GM23338 (cell line): Measurements from ENCODE around the gene IMPA2. TPM values are rescaled to one million over a fixed set of nuclear protein-coding genes. Genes with fewer than 3 reads are reported as not detected.

Source experiments
- ATAC-seq: fragments of 200-7000 bp; cut with Tn5 transposase; 3 replicates; pipeline ENCODE4 v1.9.1; 2020
- DNase-seq: peaks from one replicate; pipeline ENCODE4 v3.0.0-alpha.2; 2015; ENCODE audit warnings: low spot score
- H2AFZ ChIP-seq: fragments of 200-600 bp; sonication (generic); 2 replicates; pipeline ENCODE4 v1.8.0; 2016; ENCODE audit warnings: antibody characterized with exemption, mild to moderate bottlenecking, moderate library complexity
- H3F3A ChIP-seq: fragments of 200-600 bp; sonication (generic); replicated peaks from 2 replicates; pipeline ENCODE4 v1.8.0; 2017; ENCODE audit warnings: antibody characterized with exemption, mixed run types, low read depth
- H3K27ac ChIP-seq: fragments of 200-600 bp; sonication (generic); 2 replicates; pipeline ENCODE4 v1.6.1; 2016; ENCODE audit warnings: low read depth
- H3K27me3 ChIP-seq: fragments of 200-600 bp; sonication (generic); 2 replicates; pipeline ENCODE4 v1.8.0; 2016; ENCODE audit warnings: mild to moderate bottlenecking, mixed run types, moderate library complexity; ENCODE audit not compliant: insufficient read depth
- H3K36me3 ChIP-seq: fragments of 200-600 bp; sonication (generic); 2 replicates; pipeline ENCODE4 v1.8.0; 2016; ENCODE audit warnings: mild to moderate bottlenecking; ENCODE audit not compliant: insufficient read depth
- H3K4me1 ChIP-seq: fragments of 200-600 bp; sonication (generic); 2 replicates; pipeline ENCODE4 v1.8.0; 2016; ENCODE audit warnings: mild to moderate bottlenecking, moderate library complexity; ENCODE audit not compliant: insufficient read depth
- H3K4me2 ChIP-seq: fragments of 200-600 bp; sonication (generic); 2 replicates; pipeline ENCODE4 v1.7.1; 2017; ENCODE audit warnings: mixed run types
- H3K4me3 ChIP-seq: fragments of 200-600 bp; sonication (generic); 2 replicates; pipeline ENCODE4 v1.6.1; 2016; ENCODE audit warnings: mixed run types
- H3K79me2 ChIP-seq: fragments of 200-600 bp; sonication (generic); replicated peaks from 2 replicates; pipeline ENCODE4 v1.8.0; 2017; ENCODE audit warnings: mild to moderate bottlenecking; ENCODE audit not compliant: insufficient read depth
- H3K9me2 ChIP-seq: fragments of 200-600 bp; sonication (generic); 2 replicates; pipeline ENCODE4 v1.8.0; 2017; ENCODE audit not compliant: insufficient read depth
- H4K20me1 ChIP-seq: fragments of 200-600 bp; sonication (generic); replicated peaks from 2 replicates; pipeline ENCODE4 v1.8.0; 2017; ENCODE audit warnings: mild to moderate bottlenecking; ENCODE audit not compliant: insufficient read depth
- H3K27ac Mint-ChIP-seq: 2 replicates; pipeline ENCODE4 v1.8.0; 2020; ENCODE audit warnings: inconsistent platforms, mild to moderate bottlenecking, moderate library complexity, mixed read lengths
- H3K27me3 Mint-ChIP-seq: 3 replicates; pipeline ENCODE4 v1.8.0; 2022; ENCODE audit warnings: low read depth, mild to moderate bottlenecking, moderate library complexity, mixed read lengths, inconsistent platforms; ENCODE audit not compliant: insufficient read depth, poor library complexity
- H3K36me3 Mint-ChIP-seq: 3 replicates; pipeline ENCODE4 v1.8.0; 2021; ENCODE audit warnings: low read depth, mild to moderate bottlenecking, inconsistent platforms, moderate library complexity, mixed read lengths
- H3K4me1 Mint-ChIP-seq: 3 replicates; pipeline ENCODE4 v1.8.0; 2020; ENCODE audit warnings: mild to moderate bottlenecking, inconsistent platforms, mixed read lengths
- H3K4me3 Mint-ChIP-seq: 3 replicates; pipeline ENCODE4 v1.8.0; 2021; ENCODE audit warnings: moderate library complexity, mild to moderate bottlenecking, inconsistent platforms, mixed read lengths
- H3K9me3 Mint-ChIP-seq: 3 replicates; pipeline ENCODE4 v1.8.0; 2020; ENCODE audit warnings: moderate library complexity, mild to moderate bottlenecking, inconsistent platforms, mixed read lengths
- CREB1 ChIP-seq: fragments of 250-450 bp; sonication (Bioruptor Pico); IDR thresholded peaks from 2 replicates; pipeline ENCODE4 v1.5.0; 2020; ENCODE audit warnings: low read depth, mild to moderate bottlenecking, moderate library complexity
- CTCF ChIP-seq, 2 experiments: fragments of 200-600 bp in 1 of 2; sonication (generic) in 1 of 2; conservative IDR thresholded peaks; 2 replicates each; pipeline versions ENCODE4 v1.5.1 to v1.6.1; 2016 to 2017; ENCODE audit warnings: antibody characterized with exemption in 2 of 2, low read depth in 2 of 2, mild to moderate bottlenecking in 2 of 2, moderate library complexity in 1 of 2
- ETS1 ChIP-seq: IDR thresholded peaks from 2 replicates; pipeline ENCODE4 v1.6.1; 2016; ENCODE audit warnings: antibody characterized with exemption
- EZH2 ChIP-seq: fragments of 200-600 bp; sonication (generic); IDR thresholded peaks from one replicate; pipeline ENCODE4 v1.8.0; 2017; ENCODE audit warnings: antibody characterized with exemption, mild to moderate bottlenecking, low read depth; ENCODE audit not compliant: unreplicated experiment
- EZH2phosphoT487 ChIP-seq: fragments of 200-600 bp; sonication (generic); IDR thresholded peaks from one replicate; pipeline ENCODE4 v1.8.1; 2018; ENCODE audit warnings: antibody characterized with exemption; ENCODE audit not compliant: unreplicated experiment
- JUNB ChIP-seq: IDR thresholded peaks from one replicate; pipeline ENCODE4 v1.6.1; 2016; ENCODE audit warnings: antibody characterized with exemption; ENCODE audit not compliant: unreplicated experiment
- NANOG ChIP-seq: IDR thresholded peaks from 2 replicates; pipeline ENCODE4 v1.6.1; 2016; ENCODE audit warnings: antibody characterized with exemption, borderline replicate concordance
- POLR2AphosphoS5 ChIP-seq: IDR thresholded peaks from 2 replicates; pipeline ENCODE4 v1.6.1; 2016; ENCODE audit warnings: antibody characterized with exemption, low read depth
- REST ChIP-seq: IDR thresholded peaks from one replicate; pipeline ENCODE4 v1.6.1; 2018; ENCODE audit warnings: antibody characterized with exemption; ENCODE audit not compliant: unreplicated experiment
- STAT1 ChIP-seq: IDR thresholded peaks from one replicate; pipeline ENCODE4 v1.6.1; 2016; ENCODE audit warnings: antibody characterized with exemption; ENCODE audit not compliant: unreplicated experiment
- ZNF114 ChIP-seq: fragments of 250-450 bp; sonication (Bioruptor Pico); IDR thresholded peaks from 2 replicates; pipeline ENCODE4 v1.5.0; 2020; ENCODE audit warnings: mild to moderate bottlenecking, moderate library complexity
- ZNF331 ChIP-seq: fragments of 250-450 bp; sonication (Bioruptor Pico); IDR thresholded peaks from 2 replicates; pipeline ENCODE4 v1.5.0; 2020; ENCODE audit warnings: low read depth, mild to moderate bottlenecking, moderate library complexity
- ZNF462 ChIP-seq: fragments of 250-450 bp; sonication (Bioruptor Pico); IDR thresholded peaks from 2 replicates; pipeline ENCODE4 v1.5.0; 2020; ENCODE audit warnings: mild to moderate bottlenecking, moderate library complexity
- polyA plus RNA-seq: library from polyadenylated mRNA; unstranded; fragments of >200 nt; fragmentation: Nextera tagmentation; extraction: Ambion mirVana; gene quantifications from 2 replicates; pipeline ENCODE4 v1.2.1, GENCODE V29; 2016
- total RNA-seq: library from RNA; depleted of rRNA; stranded (reverse); fragments of >200 nt; shearing (Covaris generic); gene quantifications from 2 replicates; pipeline ENCODE4 v1.2.3, GENCODE V29; 2014

Gene IMPA2
- total and polyA plus RNA-seq, 2 experiments from 2014 or later: 50.4 to 122 TPM

GRCh38 chr18:11956371-11957308 lies 24.7 kb upstream of the IMPA2 start:
- Mint-ChIP-seq H3K4me1 (peaks cover 16% of the 10 kb centered on the region), H3K9me3 (peaks cover 36% of the 10 kb centered on the region), H3K27ac (no peak overlapping the region), H3K4me3 (no peak overlapping the region), H3K36me3 (peaks cover 24% of the 10 kb centered on the region), H3K27me3 (peaks cover 2% of the 10 kb centered on the region)
- DNase-seq: no peak
- H3K27me3 ChIP-seq: no peaks in the 10 kb centered on the region
- no peak overlapping the region for H2AFZ ChIP-seq
- H3F3A ChIP-seq: 0 out of 2 replicates have a peak, but pooled peaks cover 3% of the 10 kb centered on the region
- no peak overlapping the region for H3K4me2 ChIP-seq
- H3K36me3 ChIP-seq: no peaks in the 10 kb centered on the region; the same call in 1 of the 2 replicates
- H3K4me1 ChIP-seq: 0 out of 2 replicates have a peak, but pooled peaks cover 4% of the 10 kb centered on the region
- no peaks in the 10 kb centered on the region for H3K79me2 ChIP-seq
- no peaks in the 10 kb centered on the region for H3K9me2 ChIP-seq
- no peak for ATAC-seq
- no peak overlapping the region for H3K27ac ChIP-seq
- H3K4me3 ChIP-seq: no peak overlapping the region
- TF ChIP-seq ZNF114 (CRISPR knock-in tag) (no peak), ETS1 (no peak), REST (no peak), EZH2phosphoT487 (no peak), JUNB (no peak), CREB1 (CRISPR knock-in tag) (no peak), STAT1 (no peak), EZH2 (no peak), ZNF462 (CRISPR knock-in tag) (no peak), NANOG (no peak), POLR2AphosphoS5 (no peak), CTCF (conservative IDR thresholded peaks at IDR 0.05; ENCODE audit: low read depth in 2 of 2) (no peak), ZNF331 (CRISPR knock-in tag) (no peak)
- H4K20me1 ChIP-seq: no peaks in the 10 kb centered on the region
